GM18867 (cell line): ENCODE measurements around the gene MAP7D1.
"Not testable (repeated sequence)": the region's sequence is repeated elsewhere in the genome, so short reads cannot be mapped to it uniquely, and the experiment has no call there.

Source experiments
- ATAC-seq: cut with Tn5 transposase; IDR thresholded peaks from one replicate; pipeline ENCODE4 v1.9.1; 2021; ENCODE audit warnings: mild to moderate bottlenecking, moderate library complexity; ENCODE audit not compliant: unreplicated experiment

MAP7D1 gene

DNA sequence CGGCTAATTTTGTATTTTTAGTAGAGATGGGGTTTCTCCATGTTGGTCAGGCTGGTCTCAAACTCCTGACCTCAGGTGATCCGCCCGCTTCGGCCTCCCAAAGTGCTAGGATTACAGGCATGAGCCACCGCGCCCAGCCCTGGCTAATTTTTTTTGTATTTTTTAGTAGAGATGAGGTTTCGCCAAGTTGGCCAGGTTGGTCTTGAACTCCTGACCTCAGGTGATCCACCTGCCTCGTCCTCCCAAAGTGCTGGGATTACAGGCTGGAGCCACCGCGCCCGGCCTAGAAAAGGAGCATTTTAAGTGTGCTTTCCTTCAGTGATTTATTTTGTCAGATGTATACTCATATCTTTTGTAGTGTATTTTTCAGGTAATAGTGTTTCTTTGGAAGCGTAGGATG is 74.3 kb downstream of the MAP7D1 start:
- not testable (repeated sequence) for ATAC-seq
